GM06990 (cell line): ENCODE measurements around the gene UBE3D.

ENCODE experiments used
- DNase-seq: peaks from one replicate; pipeline ENCODE4 v3.0.0-alpha.2; 2011; ENCODE audit not compliant: insufficient read length; ENCODE audit errors: extremely low read depth
- H3K27me3 ChIP-seq: replicated peaks from 2 replicates; pipeline ENCODE4 v1.6.0; 2011; ENCODE audit warnings: low read length; ENCODE audit not compliant: control insufficient read depth, insufficient read depth
- H3K36me3 ChIP-seq: 2 replicates; pipeline ENCODE4 v1.5.1; 2011; ENCODE audit warnings: low read length; ENCODE audit not compliant: control insufficient read depth, insufficient read depth
- H3K4me3 ChIP-seq: replicated peaks from 2 replicates; pipeline ENCODE4 v1.5.1; 2011; ENCODE audit warnings: low read depth, mild to moderate bottlenecking, control low read depth, low read length
- CTCF ChIP-seq: IDR thresholded peaks from 2 replicates; pipeline ENCODE4 v1.5.1; 2011; ENCODE audit warnings: low read length, control low read depth, mild to moderate bottlenecking, inconsistent platforms; ENCODE audit not compliant: insufficient read depth, poor library complexity, severe bottlenecking

Gene UBE3D

GRCh38 chr6:82921258-82921657 is 144.4 kb downstream of the UBE3D start:
- no peaks in the 10 kb centered on the region for H3K36me3 ChIP-seq
- H3K27me3 ChIP-seq: no peaks in the 10 kb centered on the region
- no peak overlapping the region for H3K4me3 ChIP-seq
- no peak for TF ChIP-seq CTCF
- no peak for DNase-seq

- Histone ChIP-seq H3K36me3 (no peaks in the 10 kb centered on the region), H3K27me3 (no peaks in the 10 kb centered on the region), H3K4me3 (no peak overlapping the region)
- TF ChIP-seq CTCF: no peak
- no peak for DNase-seq
Measured at GRCh38 chr6:82917346-82918064, 148.1 kb downstream of the UBE3D start.

- H3K36me3 ChIP-seq: no peaks in the 10 kb centered on the region
- no peaks in the 10 kb centered on the region for H3K27me3 ChIP-seq
- no peak for DNase-seq
- no peak for TF ChIP-seq CTCF
- no peak overlapping the region for H3K4me3 ChIP-seq
Measured at GRCh38 chr6:82915666-82916065, 150.0 kb downstream of the UBE3D start.

- TF ChIP-seq CTCF: no peak
- H3K36me3 ChIP-seq: no peaks in the 10 kb centered on the region
- no peak for DNase-seq
- H3K4me3 ChIP-seq: no peak overlapping the region
- no peaks in the 10 kb centered on the region for H3K27me3 ChIP-seq
Measured at GRCh38 chr6:82914511-82914910, 151.1 kb downstream of the UBE3D start.

- H3K4me3 ChIP-seq: no peak overlapping the region
- no peak for DNase-seq
- TF ChIP-seq CTCF: no peak
Measured at GRCh38 chr6:82910820-82911219, 154.8 kb downstream of the UBE3D start.

GRCh38 chr6:82910395-82910794 is 155.2 kb downstream of the UBE3D start:
- no peak for TF ChIP-seq CTCF
- Histone ChIP-seq H3K27me3 (no peaks in the 10 kb centered on the region), H3K4me3 (no peak overlapping the region), H3K36me3 (no peaks in the 10 kb centered on the region)
- no peak for DNase-seq

More at GRCh38 chr6:82910820-82911219, 154.8 kb downstream of the UBE3D start:
- no peaks in the 10 kb centered on the region for H3K36me3 ChIP-seq
- H3K27me3 ChIP-seq: no peaks in the 10 kb centered on the region
